Stimulated activated CD8-positive, alpha-beta memory T cell treated with anti-CD3 and anti-CD28 coated beads, Interleukin-7, amount 100 ng/mL, for 24 hours (primary cell): ENCODE results near the gene ZCCHC24.
A peak's percentile ranks its signal among the peaks of the same experiment; 100 is the strongest.

ENCODE experiments used
- DNase-seq: peaks from one replicate; pipeline ENCODE4 v3.0.0-alpha.2; 2020; ENCODE audit warnings: low read depth

Gene ZCCHC24

DNA sequence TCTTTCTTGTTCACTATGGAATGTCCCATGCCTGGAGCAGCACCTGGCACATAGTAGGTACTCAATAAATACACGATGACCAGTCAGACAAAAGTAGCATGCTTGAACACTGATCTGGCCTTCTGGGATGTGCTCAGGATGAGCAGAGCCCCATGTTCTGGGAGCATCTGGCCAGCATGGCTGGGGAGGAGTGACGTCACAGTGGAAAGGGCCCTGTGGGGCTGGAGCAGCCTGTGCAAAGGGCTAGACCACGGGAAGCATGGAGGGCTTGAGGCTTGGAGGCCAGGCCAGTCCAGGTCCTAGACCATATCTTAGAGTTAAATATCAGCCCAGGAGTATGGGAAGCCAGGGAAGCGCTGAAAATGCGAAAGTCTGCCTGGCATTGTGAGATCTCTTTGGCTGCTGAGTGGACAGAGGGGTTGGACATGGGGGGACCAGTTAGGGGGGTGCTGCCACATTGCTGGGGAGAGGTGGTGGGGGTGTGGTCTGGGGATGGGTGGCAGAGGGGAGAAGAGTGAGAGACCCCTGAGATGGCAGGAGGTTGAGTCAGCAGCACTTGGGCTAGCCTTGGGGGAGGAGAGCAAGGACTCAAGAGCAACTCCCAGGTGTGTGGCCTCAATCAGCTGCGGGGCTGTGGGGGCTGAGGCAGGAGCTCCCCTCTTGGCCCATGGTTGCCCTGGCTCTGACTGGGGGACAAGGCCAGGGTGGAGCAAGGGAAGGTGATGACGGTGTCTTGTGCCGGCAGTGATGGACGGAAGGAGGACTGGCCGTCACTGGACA, 34.9 kb downstream of the ZCCHC24 start:
- no peak for DNase-seq

- no peak for DNase-seq
Measured at GRCh38 chr10:79409726-79410085, 35.7 kb downstream of the ZCCHC24 start.

- DNase-seq, result no peak
Measured at GRCh38 chr10:79409038-79409725, 36.2 kb downstream of the ZCCHC24 start.

- no peak for DNase-seq
Measured at GRCh38 chr10:79407811-79408795, 37.3 kb downstream of the ZCCHC24 start.

GRCh38 chr10:79407423-79407796, 38.0 kb downstream of the ZCCHC24 start:
- DNase-seq, result no peak

- no peak for DNase-seq
Measured at GRCh38 chr10:79406683-79407422, 38.6 kb downstream of the ZCCHC24 start.

- no peak for DNase-seq
Measured at GRCh38 chr10:79405995-79406515, 39.4 kb downstream of the ZCCHC24 start.

DNA sequence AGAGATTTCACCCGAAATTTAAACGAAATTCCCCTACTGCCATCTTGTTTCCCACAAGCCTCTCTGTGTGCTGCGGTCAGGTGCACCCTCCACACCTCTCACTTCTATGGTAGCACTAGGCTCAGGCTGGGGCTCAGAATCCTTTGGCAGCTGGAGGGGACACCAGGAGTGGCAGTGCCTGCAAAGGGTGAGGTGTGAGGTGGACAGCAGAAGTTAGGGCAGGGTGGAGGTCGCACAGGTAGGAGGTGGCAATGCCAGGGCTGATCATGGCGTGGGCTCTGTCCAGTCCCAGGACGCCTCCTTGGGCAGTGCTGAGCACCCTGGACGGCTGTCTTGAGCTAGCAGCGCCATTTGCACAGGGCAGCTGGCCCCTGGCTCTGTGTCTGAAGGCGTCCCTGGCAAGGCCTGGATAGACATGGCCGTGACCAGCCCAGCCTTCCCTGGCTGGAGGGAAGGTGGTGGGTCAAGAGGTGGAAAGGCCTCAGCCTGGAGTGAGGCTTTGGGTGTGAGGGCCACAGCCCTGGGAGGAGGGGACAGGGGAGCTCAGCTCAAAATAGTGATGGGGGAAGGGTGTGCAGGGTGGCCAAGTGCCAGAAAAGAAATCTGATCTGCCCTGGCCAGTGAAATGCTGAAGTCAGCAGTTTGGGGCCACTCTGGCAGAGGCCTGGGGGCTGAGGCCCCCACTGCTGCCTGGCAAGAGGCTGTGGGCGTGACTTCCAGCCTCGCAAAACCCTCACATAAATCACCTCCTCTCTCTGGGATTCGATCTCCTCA, 40.0 kb downstream of the ZCCHC24 start:
- DNase-seq, result no peak

DNA sequence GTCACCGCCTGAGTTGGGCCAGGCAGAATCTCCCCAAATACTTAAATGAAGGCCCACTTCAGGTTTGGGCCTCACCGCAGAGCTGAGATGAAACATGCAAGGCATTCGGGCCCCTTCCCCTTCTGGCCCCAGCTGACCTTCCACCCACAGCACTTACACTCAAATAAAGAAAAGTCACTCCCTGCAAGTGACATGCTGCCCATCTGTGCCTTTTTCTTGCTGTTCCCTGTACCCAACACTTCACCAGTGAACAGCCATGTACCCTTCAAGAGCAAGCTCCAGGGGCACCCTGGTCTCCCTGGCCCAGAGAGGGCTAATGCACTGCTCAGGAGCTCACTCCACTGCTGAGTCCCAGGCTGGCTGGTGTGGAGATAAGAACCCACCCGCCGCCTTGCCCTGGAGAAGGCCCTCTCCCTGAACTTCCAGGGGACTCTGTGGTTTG, 40.7 kb downstream of the ZCCHC24 start:
- no peak for DNase-seq

- no peak for DNase-seq
Measured at GRCh38 chr10:79404231-79404609, 41.2 kb downstream of the ZCCHC24 start.

DNA sequence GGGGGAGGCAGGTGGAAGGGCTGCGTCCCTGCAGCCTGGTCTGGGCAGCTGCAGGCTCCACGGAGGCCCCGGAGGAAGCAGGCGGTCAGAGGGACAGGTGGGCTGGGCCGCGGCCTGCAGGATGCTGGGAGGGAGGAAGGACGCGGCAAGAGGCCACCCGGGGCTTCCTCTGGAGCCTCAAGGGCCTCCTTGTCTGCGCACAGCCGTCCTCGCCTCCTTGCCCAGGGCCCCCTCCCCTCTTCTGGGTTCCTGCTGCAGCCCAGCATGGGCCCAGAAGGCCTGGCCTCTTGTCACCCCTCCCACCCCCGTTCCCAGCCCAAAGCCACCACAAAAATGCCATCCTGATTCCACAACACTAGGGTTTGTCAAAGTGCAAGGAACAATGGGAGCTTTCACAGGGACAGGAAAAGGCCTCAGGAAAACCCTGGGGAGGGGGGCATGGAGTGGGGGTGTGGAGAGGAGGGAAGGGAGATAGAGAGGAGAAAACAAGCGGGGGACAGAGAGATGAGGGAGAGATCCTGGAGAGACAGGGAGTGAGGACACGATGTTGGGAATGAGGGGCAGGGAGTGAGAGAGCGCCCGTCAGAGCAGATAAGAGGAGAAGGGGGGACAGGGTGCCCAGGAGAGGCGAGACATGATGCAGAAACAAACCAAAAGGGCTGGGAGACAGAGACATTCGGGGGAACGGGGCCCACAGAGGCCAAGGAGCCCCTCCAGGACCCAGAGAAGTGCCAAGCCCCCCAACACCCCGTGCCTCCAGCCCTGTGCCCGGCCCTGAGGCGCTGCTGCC, 41.8 kb downstream of the ZCCHC24 start:
- DNase-seq, result no peak

- DNase-seq, result no peak
Measured at GRCh38 chr10:79402951-79403350, 42.5 kb downstream of the ZCCHC24 start.

- no peak for DNase-seq
Measured at GRCh38 chr10:79402625-79402946, 42.8 kb downstream of the ZCCHC24 start.

DNA sequence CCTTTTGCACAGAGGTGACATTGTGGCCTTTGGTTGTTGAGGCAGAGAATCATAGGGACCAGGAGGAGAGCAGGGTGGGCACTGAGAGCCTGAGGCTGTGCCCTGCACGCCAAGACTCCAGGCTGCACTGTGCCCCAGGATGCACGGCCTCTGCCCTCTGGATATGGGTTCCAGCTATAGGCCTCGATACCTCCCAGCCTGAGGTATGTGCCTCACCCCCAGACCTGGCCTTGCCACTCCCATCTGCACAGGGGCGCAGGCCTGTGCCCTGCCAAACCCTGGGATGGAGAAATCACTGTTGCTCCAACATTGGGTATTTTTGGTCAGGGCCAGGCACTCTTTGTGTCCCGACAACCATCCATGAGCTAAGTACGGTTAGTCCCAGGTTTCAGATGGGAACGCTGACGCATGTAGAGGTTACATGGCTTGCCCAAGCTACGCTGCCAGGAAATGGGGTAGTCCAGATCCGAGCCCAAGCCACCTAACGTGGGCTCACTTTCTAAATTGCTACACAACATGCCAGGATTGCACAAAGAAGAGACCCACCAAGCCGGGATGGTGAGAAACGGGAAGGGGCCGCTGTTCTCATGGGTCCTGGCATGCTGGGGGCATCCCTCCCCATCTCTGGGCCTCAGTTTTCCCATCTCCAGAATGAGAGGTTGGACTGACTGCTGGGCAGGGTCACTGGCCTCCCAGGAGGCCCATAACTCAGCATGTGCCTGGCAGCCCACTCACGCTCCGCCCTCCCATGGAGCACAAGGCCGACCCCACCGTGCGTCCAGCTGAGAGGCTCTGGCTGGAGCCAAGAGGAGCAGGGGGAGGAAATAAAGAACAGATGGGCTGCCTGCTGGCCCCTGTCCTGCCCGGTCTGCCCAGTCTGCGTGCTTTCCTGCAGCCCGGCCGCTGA, 44.2 kb downstream of the ZCCHC24 start:
- no peak for DNase-seq

DNA sequence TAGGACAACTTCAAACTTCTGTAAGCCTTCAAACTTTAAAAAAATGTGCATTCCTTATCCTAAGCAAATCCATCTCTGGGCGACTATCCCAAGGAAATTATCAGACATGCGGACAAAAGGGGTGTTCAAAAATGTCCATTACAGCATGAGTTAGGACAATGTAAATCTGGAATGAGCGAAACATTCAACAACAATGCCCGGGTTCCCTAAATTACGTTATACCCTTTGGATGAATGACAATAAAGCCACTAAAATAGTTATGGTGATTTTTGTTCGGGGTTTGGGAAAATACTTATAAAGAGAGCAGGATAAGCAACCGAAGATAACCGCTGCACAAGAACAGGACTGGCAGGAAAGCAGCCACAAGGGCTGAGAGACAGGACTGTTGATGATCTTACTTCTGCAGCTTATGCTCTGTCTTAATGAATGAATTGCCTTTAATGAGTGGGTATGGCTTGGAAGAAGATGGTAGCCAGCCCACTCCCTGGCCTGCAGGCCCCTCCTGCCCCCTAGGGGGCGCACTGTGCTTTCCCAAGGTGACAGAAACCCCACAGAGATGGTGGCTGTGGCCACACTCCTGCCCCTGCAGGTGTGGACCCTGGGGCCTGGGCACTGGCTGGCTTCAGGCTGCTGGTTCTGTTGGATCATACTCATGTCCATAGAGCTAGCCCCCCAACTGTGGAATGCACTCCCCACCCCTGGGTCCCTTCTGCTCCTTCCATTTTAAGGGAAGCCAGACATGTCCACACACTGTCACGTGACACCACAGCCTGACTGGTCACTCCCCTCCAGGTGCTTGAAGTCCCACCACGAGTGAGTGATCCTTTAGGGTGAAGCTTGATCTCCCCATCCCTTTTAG, 45.0 kb downstream of the ZCCHC24 start:
- DNase-seq, result peak; percentile 12

DNA sequence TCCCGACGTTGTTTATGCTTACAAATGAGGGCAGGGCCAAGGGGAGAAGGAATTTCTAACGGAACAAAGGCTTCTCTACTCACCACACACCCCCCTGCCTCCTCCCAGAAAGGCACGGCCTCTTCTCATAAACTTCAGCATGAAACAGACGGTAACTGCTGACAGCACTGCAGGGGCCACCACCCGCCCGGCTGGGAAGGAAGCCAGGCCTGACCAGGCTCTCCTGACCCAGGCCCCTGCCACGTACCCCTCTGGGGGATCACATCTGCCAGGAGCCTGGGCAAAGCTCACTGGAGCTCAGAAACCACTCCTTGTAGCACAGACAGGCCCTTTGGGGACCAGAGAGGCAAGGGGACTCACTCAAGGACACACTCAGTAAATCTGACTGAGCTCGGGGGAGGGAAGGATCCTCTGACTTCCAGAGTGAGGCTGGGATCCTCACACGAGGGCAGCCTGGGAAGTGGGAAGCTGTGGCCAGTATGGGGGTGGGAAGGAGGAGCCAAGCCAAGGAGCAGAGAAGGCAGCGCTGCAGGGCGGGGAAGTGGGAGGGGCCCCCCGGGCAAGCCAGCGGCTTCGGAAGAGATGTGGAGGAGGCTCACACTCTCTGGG, 46.1 kb downstream of the ZCCHC24 start:
- no peak for DNase-seq

GRCh38 chr10:79398642-79399041, 46.8 kb downstream of the ZCCHC24 start:
- no peak for DNase-seq
